Smooth muscle cell (in vitro differentiated cells): ENCODE results near the gene CREB5. TPM values are rescaled to one million over a fixed set of nuclear protein-coding genes. Genes with fewer than 3 reads are reported as not detected.

ENCODE experiments used
- DNase-seq: peaks from one replicate; lab custom pipeline; 2025; ENCODE audit not compliant: unreplicated experiment; lab: John Stamatoyannopoulos, UW
- H2AFZ ChIP-seq: fragments of 200-600 bp; sonication (generic); 2 replicates; pipeline ENCODE4 v1.6.0; 2016; ENCODE audit warnings: antibody characterized with exemption, low read depth, mild to moderate bottlenecking
- H3F3A ChIP-seq: fragments of 200-600 bp; sonication (generic); 2 replicates; pipeline ENCODE4 v1.6.0; 2017; ENCODE audit warnings: antibody characterized with exemption, low read depth
- H3K27ac ChIP-seq: fragments of 200-600 bp; sonication (generic); 2 replicates; pipeline ENCODE4 v1.5.1; 2016; ENCODE audit warnings: low read depth, mild to moderate bottlenecking
- H3K27me3 ChIP-seq: fragments of 200-600 bp; sonication (generic); 2 replicates; pipeline ENCODE4 v1.6.1; 2016; ENCODE audit warnings: low read depth, mild to moderate bottlenecking
- H3K36me3 ChIP-seq: fragments of 200-600 bp; sonication (generic); 2 replicates; pipeline ENCODE4 v1.5.1; 2016; ENCODE audit warnings: low read depth
- H3K4me1 ChIP-seq: fragments of 200-600 bp; sonication (generic); 2 replicates; pipeline ENCODE4 v1.5.1; 2016; ENCODE audit warnings: low read depth
- H3K4me2 ChIP-seq: fragments of 200-600 bp; sonication (generic); 2 replicates; pipeline ENCODE4 v1.6.0; 2016; ENCODE audit warnings: mild to moderate bottlenecking
- H3K4me3 ChIP-seq: fragments of 200-600 bp; sonication (generic); 2 replicates; pipeline ENCODE4 v1.5.1; 2016; ENCODE audit warnings: mild to moderate bottlenecking
- H3K79me2 ChIP-seq: fragments of 200-600 bp; sonication (generic); 2 replicates; pipeline ENCODE4 v1.6.0; 2016; ENCODE audit warnings: low read depth, mild to moderate bottlenecking
- H3K9ac ChIP-seq: fragments of 200-600 bp; sonication (generic); 2 replicates; pipeline ENCODE4 v1.6.0; 2016; ENCODE audit warnings: low read depth
- H3K9me3 ChIP-seq: fragments of 200-600 bp; sonication (generic); replicated peaks from 2 replicates; pipeline ENCODE4 v1.5.1; 2016; ENCODE audit warnings: low read depth
- H4K20me1 ChIP-seq: fragments of 200-600 bp; sonication (generic); 2 replicates; pipeline ENCODE4 v1.6.0; 2016; ENCODE audit warnings: low read depth
- CTCF ChIP-seq: fragments of 200-600 bp; sonication (generic); IDR thresholded peaks from 2 replicates; pipeline ENCODE4 v1.5.1; 2017; ENCODE audit warnings: borderline replicate concordance, mild to moderate bottlenecking, antibody characterized with exemption; ENCODE audit not compliant: insufficient read depth, poor library complexity, severe bottlenecking
- WGBS: methylation state at CpG from one replicate; pipeline ENCODE4 v1.1.7; 2016; ENCODE audit warnings: low lambda C conversion rate; 5-methylcytosine and 5-hydroxymethylcytosine counted together
- polyA plus RNA-seq: library from polyadenylated mRNA; unstranded; fragments of >200 nt; fragmentation: Nextera tagmentation; extraction: Ambion mirVana; gene quantifications from 2 replicates; pipeline ENCODE4 v1.2.1, GENCODE V29; 2016
- total RNA-seq: library from RNA; depleted of rRNA; stranded (reverse); fragments of >200 nt; gene quantifications from 2 replicates; pipeline ENCODE4 v1.2.3, GENCODE V29; 2014

CREB5 gene
- total and polyA plus RNA-seq, 2 experiments from 2014 or later = 6.2 to 18.2 TPM

GRCh38 chr7:28840592-28840995, 428.3 kb downstream of the CREB5 start:
- Histone ChIP-seq H3F3A (no peaks in the 10 kb centered on the region), H3K4me1 (peaks cover 4% of the 10 kb centered on the region), H3K4me2 (no peak overlapping the region), H3K9ac (no peak overlapping the region), H4K20me1 (no peaks in the 10 kb centered on the region), H2AFZ (no peak overlapping the region), H3K27me3 (no peaks in the 10 kb centered on the region), H3K36me3 (no peaks in the 10 kb centered on the region), H3K4me3 (no peak overlapping the region), H3K9me3 (no peaks in the 10 kb centered on the region), H3K27ac (no peak overlapping the region), H3K79me2 (no peaks in the 10 kb centered on the region)
- DNase-seq = no peak
- 82% methylated on average over 3 of the region's 3 CpGs for WGBS
- peak; percentile 44 for TF ChIP-seq CTCF

- TF ChIP-seq CTCF = no peak
Measured at GRCh38 chr7:28841766-28842165, 429.4 kb downstream of the CREB5 start.

GRCh38 chr7:28842769-28843295, 430.5 kb downstream of the CREB5 start:
- no peaks in the 10 kb centered on the region for H3K27me3 ChIP-seq
- TF ChIP-seq CTCF = no peak
- no peaks in the 10 kb centered on the region for H3K79me2 ChIP-seq
- H3F3A ChIP-seq = no peaks in the 10 kb centered on the region
- H4K20me1 ChIP-seq = no peaks in the 10 kb centered on the region
- peaks cover 4% of the 10 kb centered on the region for H3K4me1 ChIP-seq
- H3K9ac ChIP-seq = no peak overlapping the region
- no peak for DNase-seq
- H3K36me3 ChIP-seq = no peaks in the 10 kb centered on the region
- no peaks in the 10 kb centered on the region for H3K9me3 ChIP-seq
- WGBS = 93% methylated on average over 1 of the region's 1 CpG
- H3K4me2 ChIP-seq = no peak overlapping the region
- no peak overlapping the region for H3K4me3 ChIP-seq
- no peak overlapping the region for H3K27ac ChIP-seq
- H2AFZ ChIP-seq = no peak overlapping the region

More at GRCh38 chr7:28841766-28842165, 429.4 kb downstream of the CREB5 start:
- Histone ChIP-seq H3K27ac (no peak overlapping the region), H3K4me3 (no peak overlapping the region), H3K4me2 (no peak overlapping the region), H3K9ac (no peak overlapping the region), H3K4me1 (peaks cover 4% of the 10 kb centered on the region), H3K36me3 (no peaks in the 10 kb centered on the region), H3K9me3 (no peaks in the 10 kb centered on the region), H3K79me2 (no peaks in the 10 kb centered on the region), H2AFZ (no peak overlapping the region), H3K27me3 (no peaks in the 10 kb centered on the region), H3F3A (no peaks in the 10 kb centered on the region), H4K20me1 (no peaks in the 10 kb centered on the region)
- no peak for DNase-seq

GRCh38 chr7:28845106-28845505, 432.8 kb downstream of the CREB5 start:
- no peak overlapping the region for H3K4me2 ChIP-seq
- no peaks in the 10 kb centered on the region for H4K20me1 ChIP-seq
- DNase-seq = no peak
- H3K36me3 ChIP-seq = no peaks in the 10 kb centered on the region
- H3K27ac ChIP-seq = no peak overlapping the region
- TF ChIP-seq CTCF = no peak
- H3K9me3 ChIP-seq = no peaks in the 10 kb centered on the region
- H3K79me2 ChIP-seq = no peaks in the 10 kb centered on the region
- H3K9ac ChIP-seq = no peak overlapping the region
- peaks cover 10% of the 10 kb centered on the region for H3K27me3 ChIP-seq
- peaks cover 4% of the 10 kb centered on the region for H3K4me1 ChIP-seq
- H3F3A ChIP-seq = no peaks in the 10 kb centered on the region
- H3K4me3 ChIP-seq = no peak overlapping the region
- 91% methylated on average over 1 of the region's 1 CpG for WGBS
- no peak overlapping the region for H2AFZ ChIP-seq
